Prostate gland (tissue), 1 donor: Measurements from ENCODE around the gene CCDC27.

Experiments
- POLR2A ChIP-seq: fragments of 450-650 bp; IDR thresholded peaks from one replicate; pipeline ENCODE4 v1.6.1; 2016; ENCODE audit warnings: antibody characterized with exemption, mild to moderate bottlenecking
- POLR2AphosphoS5 ChIP-seq: sonication (generic); formaldehyde crosslinking; IDR thresholded peaks from one replicate; pipeline ENCODE4 v1.6.1; 2017; ENCODE audit warnings: antibody characterized with exemption

GRCh38 chr1:3736708-3737107, 15.5 kb upstream of the CCDC27 start:
- TF ChIP-seq POLR2AphosphoS5 (no peak), POLR2A (no peak)
